Suprapubic skin (tissue), 4 donors: ENCODE results near the gene LNPEP.

Experiments
- CTCF ChIP-seq, 2 donors: fragments of 200-600 bp in 1 of 2; fragments of 450-650 bp in 1 of 2; sonication (generic) in 1 of 2; IDR thresholded peaks; one replicate each; pipeline ENCODE4 v1.5.1; 2016 to 2019; ENCODE audit warnings: antibody characterized with exemption in 2 of 2, mild to moderate bottlenecking in 1 of 2, moderate library complexity in 1 of 2
- POLR2A ChIP-seq, 2 donors: fragments of 450-650 bp; IDR thresholded peaks; one replicate each; pipeline ENCODE4 v1.6.1; 2017; ENCODE audit warnings: antibody characterized with exemption in 2 of 2, mild to moderate bottlenecking in 2 of 2, moderate library complexity in 2 of 2
- POLR2AphosphoS5 ChIP-seq, 3 donors: sonication (generic); formaldehyde crosslinking; IDR thresholded peaks; one replicate each; pipeline ENCODE4 v1.6.1; 2017; ENCODE audit warnings: antibody characterized with exemption in 3 of 3

- TF ChIP-seq CTCF (IDR thresholded peaks at IDR 0.05) (no peak), POLR2AphosphoS5 (IDR thresholded peaks at IDR 0.05) (no peak), POLR2A (IDR thresholded peaks at IDR 0.05) (no peak)
These were observed 5.8 kb upstream of the LNPEP start for GRCh38 chr5:96930058-96930457.
